Kasumi-1 (cell line): ENCODE measurements around the gene BCAS3.

Source experiments
- DNase-seq, 2 experiments: peaks; one replicate each; lab custom pipeline; 2025; lab: John Stamatoyannopoulos, UW

BCAS3 gene

DNA sequence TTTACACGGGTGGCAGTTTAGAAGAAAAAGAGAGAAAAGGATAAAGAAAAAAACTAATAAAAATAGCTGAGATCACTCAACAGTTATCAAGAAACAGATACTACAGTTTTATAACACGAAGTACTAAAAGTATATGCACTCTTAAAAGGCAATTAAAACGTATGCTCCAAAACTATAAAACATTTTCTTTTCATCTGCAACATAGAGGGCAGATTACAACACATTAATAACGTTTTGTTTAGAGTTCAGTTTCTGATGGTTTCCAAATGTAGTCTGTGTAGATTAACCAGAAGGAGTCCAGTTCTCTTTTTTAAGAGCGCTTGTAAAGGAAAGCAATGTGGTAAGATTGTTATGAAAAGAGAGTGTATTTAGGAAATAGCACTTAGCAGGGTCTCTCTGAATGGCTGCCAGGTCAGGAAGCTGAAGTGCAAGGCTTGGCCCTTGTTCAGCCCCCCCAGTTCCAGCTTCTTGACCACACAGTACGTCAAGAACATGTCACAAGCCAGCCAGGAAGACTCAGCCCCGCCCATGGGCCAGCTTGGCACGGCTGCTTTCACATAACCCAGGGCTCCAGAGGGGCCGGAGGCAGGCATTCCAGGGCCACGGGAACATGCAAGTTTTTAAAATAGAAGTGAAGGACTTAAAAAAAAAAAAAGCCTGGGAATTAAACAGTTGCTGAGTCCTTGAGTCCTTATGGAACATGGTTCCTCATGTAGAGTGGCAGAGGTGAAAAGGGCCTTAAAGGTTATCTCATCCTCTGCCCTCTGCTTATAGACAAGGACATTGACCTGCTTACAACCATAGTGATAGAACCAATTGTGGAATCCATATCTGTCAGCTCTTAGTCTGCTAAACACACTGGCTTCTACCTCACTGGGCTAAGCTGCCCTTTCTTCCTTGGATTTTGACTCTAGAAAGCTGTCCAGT is 574.6 kb downstream of the BCAS3 start:
- DNase-seq, result peak; percentile 99

- no peak for DNase-seq
These were observed 575.7 kb downstream of the BCAS3 start for GRCh38 chr17:61253362-61253761.

DNA sequence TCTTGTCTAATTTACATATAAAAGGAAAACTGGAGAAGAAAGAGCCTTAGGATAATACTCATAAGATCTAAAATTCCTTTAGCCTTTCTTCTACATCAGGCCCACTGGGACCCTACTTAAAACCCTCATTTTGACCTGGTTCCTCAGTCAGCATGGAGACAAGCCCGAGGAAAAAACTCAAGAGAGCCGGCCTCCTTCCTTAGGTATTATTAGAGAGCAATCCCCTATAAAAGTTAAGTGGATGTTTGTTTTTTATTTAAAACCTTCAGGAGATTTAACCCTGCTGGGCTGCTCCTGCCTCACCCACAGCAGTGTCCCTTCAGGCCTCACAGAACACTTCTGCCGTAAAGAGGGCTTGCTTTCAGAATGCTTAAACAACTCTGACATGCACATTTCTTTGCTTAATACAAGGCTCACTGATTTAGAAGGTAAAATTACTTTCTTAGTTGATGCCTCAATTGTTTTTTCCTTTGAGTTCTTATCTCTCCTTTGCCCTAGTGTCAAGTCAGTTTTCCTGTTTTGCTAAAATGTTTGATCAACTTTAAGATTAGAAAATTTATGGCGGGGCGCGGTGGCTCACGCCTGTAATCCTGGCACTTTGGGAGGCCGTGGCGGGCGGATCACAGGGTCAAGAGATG is 576.4 kb downstream of the BCAS3 start:
- DNase-seq, result no peak

- DNase-seq, result no peak
These were observed 577.3 kb downstream of the BCAS3 start for GRCh38 chr17:61254904-61255303.

GRCh38 chr17:61255647-61256046 is 578.0 kb downstream of the BCAS3 start:
- DNase-seq, result no peak

- DNase-seq, result no peak
These were observed 581.7 kb downstream of the BCAS3 start for GRCh38 chr17:61259360-61259759.

DNA sequence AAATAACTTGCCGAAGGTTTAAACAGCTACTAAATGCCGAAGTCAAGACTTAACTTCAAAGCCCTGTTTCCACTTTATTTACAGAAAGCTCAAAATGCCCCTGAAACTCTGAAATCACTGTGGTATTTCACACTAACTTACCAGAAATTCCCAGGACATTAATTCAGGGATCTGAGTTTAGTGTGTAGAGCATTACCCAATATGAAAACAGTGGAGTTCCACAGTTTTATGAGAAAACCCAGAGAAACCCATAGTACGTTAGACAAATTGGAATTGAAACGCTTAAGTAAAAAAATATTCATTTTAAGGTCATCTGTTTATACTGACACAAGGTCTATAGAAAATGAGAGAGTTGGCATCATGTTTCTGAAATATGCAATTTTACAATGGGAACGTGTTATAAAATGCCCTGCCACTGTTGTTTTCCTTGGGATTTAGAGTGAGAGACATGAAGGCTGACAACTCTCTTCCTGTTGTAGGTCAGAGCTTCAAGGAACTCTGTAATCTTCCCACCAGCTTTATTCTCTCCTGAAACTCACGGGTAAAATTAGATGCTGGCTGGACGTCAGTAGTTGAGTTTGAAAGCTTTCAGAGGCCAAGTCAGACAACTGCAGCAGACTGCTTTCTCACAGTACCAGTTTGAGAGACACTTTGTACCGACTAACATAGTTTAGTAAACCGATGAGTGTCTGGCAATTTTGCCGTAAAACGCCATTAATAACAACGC is 582.6 kb downstream of the BCAS3 start:
- no peak for DNase-seq

- DNase-seq, result no peak
These were observed 583.5 kb downstream of the BCAS3 start for GRCh38 chr17:61261001-61261637.

DNA sequence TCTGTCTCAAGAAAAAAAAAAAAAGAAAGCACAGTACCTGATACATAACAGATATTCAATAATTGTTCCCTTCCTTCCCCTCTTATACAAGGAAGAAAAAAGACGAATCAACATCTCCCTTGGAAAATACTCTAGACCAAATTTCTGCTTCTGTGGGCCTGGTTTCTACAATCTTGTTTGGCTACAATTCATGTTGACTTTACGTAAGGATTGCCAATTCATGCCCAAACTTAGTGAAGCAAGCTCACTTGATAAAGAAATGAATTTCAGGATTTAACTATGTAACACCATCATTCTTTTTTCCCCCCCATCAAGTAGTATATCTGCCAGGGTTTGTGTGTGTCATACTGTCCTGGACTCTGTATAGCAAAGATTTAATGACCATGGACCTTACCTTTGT is 587.7 kb downstream of the BCAS3 start:
- DNase-seq, result no peak

DNA sequence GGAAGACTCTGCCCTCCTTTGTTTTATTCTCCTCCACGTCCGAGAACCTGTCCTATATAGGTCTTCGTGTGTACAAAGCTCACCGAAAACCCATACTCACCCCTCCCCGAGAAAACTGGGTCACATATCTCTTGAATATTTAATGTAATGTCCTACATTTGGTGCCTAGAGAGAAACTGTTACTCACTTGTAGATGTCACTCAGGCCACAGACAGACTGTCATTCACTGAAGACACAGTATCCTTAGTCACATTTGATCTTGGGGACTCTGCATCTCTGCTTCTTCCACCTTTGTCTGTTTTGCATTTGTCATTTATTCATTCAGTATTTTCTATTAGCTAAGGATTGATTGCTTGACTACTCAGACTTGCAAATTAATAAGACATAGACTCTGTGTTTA is 590.2 kb downstream of the BCAS3 start:
- DNase-seq, result no peak

DNA sequence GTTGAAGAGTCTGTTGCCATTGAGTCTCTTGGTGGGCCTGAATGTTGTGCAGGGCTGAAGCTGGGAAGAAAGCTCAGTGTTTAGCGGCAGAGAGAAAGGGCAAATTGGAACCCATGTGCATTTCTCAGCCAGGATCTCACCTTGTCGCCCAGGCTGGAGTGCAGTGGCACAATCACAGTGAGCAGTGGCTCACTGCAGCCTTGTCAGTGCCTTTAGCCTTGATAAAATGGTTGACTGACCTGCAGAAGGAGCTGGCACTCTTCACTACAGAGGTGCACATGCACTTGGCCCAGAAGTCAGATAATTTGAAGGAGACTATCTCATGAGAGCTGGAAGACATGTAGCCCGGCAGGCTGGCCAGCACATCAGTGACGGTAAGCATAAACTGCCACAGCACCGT is 597.7 kb downstream of the BCAS3 start:
- DNase-seq, result no peak

DNA sequence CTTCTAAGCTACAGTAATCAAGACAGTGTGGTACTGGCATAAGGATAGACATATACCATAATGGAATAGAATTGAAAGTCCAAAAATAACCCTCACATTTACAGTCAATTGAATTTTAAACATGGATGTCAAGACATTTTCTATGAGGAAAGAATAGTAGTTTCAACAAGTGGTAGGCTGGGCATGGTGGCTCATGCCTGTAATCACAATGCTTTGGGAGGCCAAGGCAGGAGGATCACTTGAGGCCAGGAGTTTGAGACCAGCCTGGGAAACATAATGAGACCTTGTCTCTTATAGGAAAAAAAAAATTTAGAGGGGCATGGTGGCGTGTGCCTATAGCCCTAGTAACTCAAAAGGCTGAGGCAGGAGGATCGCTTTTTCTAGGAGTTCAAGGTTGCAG is 599.2 kb downstream of the BCAS3 start:
- no peak for DNase-seq

DNA sequence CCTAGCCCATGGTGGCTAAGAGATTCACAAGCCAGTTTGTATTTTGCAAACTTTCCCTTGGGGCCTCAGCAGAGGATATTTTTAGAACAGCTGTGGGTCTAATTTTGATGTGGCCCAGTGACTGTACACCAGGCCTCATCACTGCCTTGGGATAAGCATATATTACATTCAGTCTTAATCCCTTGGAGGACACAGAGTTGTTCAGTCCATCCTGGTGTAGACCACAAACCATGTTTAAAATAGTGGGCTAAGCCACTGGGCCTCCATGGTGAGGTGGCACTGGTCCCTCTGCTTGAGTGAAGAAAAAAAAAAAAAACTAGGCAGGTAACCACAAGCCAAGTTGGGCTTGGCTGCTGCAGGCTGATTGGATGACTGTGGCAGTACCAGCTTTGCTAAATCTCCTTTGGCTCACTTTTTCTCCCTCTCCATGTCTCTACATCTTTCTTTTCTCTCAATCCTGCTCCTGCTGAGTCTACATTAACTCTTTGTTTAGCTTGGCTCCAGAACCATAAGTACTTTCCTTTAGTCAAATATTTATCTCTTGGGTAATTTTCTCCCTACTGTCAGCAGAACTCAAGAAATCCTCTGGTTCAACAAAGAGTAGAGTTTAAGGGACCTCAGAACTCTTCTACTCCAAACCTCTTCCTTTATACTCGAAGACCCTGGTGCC is 602.0 kb downstream of the BCAS3 start:
- DNase-seq, result no peak

- no peak for DNase-seq
These were observed 602.7 kb downstream of the BCAS3 start for GRCh38 chr17:61280338-61280737.

GRCh38 chr17:61280851-61281250 is 603.2 kb downstream of the BCAS3 start:
- DNase-seq, result no peak

DNA sequence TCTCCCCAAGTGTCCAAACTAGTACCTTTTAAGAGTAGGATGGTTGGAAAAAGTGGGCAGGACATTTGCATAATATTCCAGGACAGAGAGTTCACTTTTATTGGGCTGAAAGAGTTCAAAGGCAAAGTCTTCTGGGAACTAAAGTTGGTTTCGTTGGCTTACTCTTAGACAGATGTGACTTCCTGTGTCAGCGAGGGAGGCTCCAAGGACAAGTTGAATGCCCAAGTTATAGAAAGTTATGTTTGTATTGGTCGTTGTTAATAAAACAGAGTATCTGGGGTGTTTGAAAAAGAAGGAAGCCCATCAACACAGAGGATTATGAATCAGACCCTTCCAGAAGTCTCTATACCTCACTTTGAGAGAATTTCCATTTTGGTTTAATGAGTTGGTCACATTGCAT is 604.7 kb downstream of the BCAS3 start:
- DNase-seq, result no peak

DNA sequence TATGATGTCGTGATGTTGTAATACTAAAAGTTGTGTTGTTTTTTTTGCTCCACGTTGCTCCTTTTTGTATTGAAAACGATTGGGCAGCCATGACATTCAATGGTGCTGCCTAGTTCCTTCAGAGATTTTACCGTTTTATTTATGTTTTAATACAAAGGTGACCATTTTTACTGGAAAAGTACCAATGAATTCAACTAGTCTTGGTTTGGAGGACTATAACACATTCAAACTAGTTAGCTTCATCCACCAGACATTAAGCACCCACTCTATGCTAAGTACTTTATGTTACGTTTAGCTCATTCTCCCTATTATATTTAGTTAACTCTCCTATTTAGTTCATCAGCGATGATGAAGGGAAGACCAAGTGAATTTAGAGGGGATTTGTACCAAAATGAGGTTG is 605.4 kb downstream of the BCAS3 start:
- DNase-seq, result no peak

DNA sequence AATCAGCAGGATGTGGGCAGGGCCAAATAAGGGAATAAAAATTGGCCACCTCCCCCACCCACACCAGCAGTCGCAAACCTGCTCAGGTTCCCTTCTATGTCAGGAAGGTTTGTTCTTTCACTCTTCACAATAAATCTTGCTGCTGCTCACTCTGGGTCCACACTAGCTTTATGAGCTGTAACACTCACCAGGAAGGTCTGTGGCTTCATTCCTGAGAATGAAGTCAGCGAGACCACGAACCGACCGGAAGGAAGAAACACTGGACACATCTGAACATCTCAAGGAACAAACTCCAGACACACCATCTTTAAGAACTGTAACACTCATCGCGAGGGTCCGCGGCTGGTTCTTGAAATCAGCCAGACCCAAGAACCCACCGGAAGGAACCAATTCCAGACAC is 606.5 kb downstream of the BCAS3 start:
- no peak for DNase-seq

DNA sequence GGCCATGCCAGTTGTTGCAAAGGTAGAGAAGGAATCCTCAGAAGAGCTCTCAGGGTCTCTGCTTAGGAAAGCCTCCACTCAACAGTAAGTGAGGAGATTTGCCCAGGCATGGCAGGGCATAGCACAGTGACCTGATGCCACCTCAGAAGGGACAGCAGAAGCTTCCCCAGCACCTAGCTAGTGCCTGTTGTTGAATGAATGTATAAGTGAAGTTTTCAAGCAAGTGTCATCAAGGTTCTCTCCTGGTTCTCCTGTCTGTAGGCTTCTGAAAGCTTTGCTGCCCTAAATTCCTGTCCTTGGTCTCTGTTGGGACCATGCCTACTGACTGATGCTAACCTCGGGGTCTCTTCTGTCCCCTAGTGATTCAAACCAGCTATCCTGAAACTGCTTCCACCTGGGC is 607.1 kb downstream of the BCAS3 start:
- DNase-seq, result no peak

DNA sequence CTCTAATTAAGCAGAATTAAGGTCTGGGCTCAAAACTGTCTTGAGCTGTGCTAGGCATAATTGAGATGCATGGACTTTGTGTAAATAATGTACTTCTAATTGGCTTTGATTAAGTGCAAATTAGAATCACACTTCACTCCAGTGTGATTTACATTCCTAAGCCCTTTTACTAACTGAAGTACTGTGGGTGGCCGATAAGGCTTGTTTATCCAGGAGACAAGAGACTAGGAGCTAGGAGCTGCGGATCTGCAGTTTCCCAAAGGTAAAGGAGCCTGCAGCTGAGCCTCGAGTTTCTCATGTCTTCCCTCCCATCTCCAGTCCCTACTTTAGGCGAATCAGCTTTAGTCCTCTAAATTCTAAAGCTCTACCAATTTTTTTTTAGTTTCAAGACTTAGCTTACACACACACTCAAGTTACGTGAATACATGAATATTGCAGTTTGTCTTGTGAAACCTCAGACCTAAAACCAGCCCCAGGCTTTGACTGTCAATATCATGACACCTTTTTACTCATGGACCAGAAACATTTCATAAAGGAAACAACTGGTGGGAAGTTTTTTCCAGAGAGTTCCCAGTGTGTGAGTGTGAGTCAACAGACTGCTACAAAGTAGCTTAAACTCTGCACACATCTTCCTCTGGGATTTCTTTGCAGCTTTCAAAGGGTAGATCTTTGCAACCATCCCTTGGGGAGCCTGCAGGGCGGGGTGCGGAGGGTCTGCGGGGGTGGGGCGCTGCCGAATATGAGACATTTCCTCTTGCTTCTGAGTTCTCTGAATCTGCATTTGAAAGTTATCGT is 608.1 kb downstream of the BCAS3 start:
- DNase-seq, result no peak

DNA sequence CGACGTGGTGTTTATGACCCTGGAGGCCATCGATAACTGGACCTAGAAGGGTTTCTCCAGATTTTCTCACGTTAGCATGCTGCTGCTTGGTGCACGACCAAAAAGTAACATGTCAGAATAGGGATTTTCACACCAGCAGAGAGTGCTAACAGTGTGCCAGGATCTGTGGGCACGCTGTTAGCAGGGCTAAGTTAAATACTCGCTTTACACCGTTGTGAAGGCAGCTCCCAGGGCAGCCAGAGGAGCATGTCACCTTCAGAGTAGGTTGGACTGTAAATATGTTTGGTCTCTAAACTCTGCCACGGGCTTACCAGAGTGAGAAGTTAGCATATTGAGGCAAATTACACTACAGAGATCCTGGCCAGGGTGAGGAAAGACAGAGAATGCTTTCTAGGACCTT is 608.8 kb downstream of the BCAS3 start:
- DNase-seq, result no peak
